GM12892 (cell line): ENCODE results near the gene EXOSC7.

Experiments
- POLR2A ChIP-seq: IDR thresholded peaks from 2 replicates; pipeline ENCODE4 v1.6.1; 2011; ENCODE audit warnings: low read depth, low read length, control low read depth
- POLR2AphosphoS5 ChIP-seq: IDR thresholded peaks from 2 replicates; pipeline ENCODE4 v1.6.1; 2011; ENCODE audit warnings: low read depth, low read length, control low read depth
- TAF1 ChIP-seq: IDR thresholded peaks from 2 replicates; pipeline ENCODE4 v1.6.1; 2011; ENCODE audit warnings: low read depth, mild to moderate bottlenecking, control low read depth, low read length, borderline replicate concordance

DNA sequence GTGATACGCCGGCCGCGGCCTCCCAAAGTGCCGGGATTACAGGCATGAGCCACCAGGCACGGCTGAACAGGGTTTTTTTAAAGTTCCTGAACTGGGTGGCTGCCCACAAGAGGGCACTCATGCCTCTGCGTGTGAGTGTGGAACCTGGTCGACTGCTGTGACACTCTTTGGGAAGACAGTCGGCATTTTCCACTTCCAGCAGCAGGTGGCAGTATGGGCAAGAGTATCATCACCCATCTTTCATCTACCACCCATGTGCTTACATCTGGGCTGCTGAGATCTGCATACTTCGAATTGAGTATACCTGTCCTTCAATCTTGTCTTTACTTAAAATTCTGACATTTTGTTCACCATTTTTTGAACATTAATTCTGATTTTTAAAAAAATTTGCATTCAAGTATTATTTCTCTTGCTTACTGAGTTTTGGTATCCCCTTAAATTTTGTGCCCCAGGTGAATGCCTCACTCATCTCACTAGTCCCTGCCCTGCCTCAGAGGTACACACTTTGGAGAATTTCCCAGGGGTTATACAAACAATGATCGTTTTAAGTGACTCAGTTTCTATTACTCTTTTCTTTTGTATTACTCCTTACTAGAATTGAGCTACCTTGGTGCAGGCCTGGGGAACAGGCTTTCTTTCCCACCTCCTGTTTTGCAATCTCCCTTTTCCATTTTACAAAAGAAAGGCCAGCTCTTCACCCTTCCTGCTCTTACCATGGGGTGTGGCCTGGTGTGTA lies 61.8 kb downstream of the EXOSC7 start:
- TF ChIP-seq POLR2A (no peak), POLR2AphosphoS5 (no peak), TAF1 (no peak)
